Neuron (in vitro differentiated cells): ENCODE data around the gene JMJD8.
A peak's percentile ranks its signal among the peaks of the same experiment; 100 is the strongest.

Experiments used
- H2AFZ ChIP-seq: one replicate; pipeline ENCODE4 v1.6.1; 2013; ENCODE audit warnings: low read depth, mild to moderate bottlenecking, inconsistent platforms, low read length, moderate library complexity
- H3K27me3 ChIP-seq: one replicate; pipeline ENCODE4 v1.6.1; 2013; ENCODE audit warnings: low read length; ENCODE audit not compliant: insufficient read depth
- H3K36me3 ChIP-seq: one replicate; pipeline ENCODE4 v1.6.1; 2013; ENCODE audit warnings: low read length; ENCODE audit not compliant: insufficient read depth
- H3K4me1 ChIP-seq: one replicate; pipeline ENCODE4 v1.6.1; 2013; ENCODE audit warnings: low read length; ENCODE audit not compliant: insufficient read depth
- H3K4me3 ChIP-seq: 2 replicates; pipeline ENCODE4 v1.5.1; 2013; ENCODE audit warnings: mild to moderate bottlenecking, low read length, moderate library complexity
- H3K9me3 ChIP-seq: one replicate; pipeline ENCODE4 v1.6.1; 2013; ENCODE audit warnings: low read length

The JMJD8 gene

DNA sequence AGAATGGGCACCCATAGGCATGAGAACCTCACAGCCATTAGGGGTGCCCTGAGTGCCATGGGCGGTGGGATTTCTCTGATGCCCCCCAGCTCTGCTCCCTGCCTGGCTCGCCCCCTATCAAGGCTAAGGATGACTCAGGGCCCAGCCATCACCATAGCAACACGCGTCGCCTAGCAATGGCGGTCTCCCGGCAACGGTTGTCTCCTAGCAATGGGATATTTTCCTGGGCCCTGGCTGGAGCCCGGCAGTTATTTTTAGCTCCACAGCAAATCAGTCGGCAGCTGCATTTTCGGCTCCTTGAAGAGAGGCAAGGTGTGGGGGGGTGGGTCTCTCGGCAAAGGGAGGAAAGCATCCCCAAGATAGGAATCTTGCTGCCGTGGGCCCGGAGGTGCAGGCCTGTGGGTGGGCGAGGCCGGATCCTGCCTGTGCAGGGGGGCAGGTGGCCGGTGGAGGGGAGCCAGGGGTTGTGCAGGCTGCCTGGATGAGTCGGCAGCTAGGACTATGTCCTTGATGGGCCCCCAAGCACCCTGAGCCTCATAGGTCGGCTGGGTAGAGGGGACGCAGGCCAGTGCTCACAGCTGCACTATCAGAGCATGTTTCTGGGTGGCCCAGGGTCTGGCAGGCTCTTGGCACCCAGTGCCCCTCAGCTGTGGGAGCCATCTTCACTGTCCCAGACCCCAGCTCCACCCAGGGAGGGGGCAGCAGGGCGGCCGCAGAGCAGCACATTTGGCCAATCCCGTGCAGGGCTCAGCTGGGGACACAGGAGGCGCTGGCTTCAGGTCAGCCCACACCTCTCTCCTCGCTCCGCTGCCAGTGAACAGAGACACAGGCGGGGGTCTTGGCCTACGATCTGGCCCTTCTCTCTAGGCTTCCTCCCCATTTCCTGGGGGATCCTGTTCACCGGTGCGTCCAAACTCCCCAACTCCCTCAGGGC, 25.7 kb upstream of the JMJD8 start:
- H3K9me3 ChIP-seq: no peaks in the 10 kb centered on the region
- no peak overlapping the region for H2AFZ ChIP-seq
- H3K4me3 ChIP-seq: peak overlapping the region; percentile 29
- H3K4me1 ChIP-seq: peaks cover 56% of the 10 kb centered on the region
- no peaks in the 10 kb centered on the region for H3K27me3 ChIP-seq
- H3K36me3 ChIP-seq: no peaks in the 10 kb centered on the region

- Histone ChIP-seq H3K4me3 (no peak overlapping the region), H3K27me3 (no peaks in the 10 kb centered on the region), H3K4me1 (peaks cover 57% of the 10 kb centered on the region), H3K9me3 (no peaks in the 10 kb centered on the region), H2AFZ (no peak overlapping the region), H3K36me3 (no peaks in the 10 kb centered on the region)
Observed at GRCh38 chr16:708959-709358, 24.8 kb upstream of the JMJD8 start.

DNA sequence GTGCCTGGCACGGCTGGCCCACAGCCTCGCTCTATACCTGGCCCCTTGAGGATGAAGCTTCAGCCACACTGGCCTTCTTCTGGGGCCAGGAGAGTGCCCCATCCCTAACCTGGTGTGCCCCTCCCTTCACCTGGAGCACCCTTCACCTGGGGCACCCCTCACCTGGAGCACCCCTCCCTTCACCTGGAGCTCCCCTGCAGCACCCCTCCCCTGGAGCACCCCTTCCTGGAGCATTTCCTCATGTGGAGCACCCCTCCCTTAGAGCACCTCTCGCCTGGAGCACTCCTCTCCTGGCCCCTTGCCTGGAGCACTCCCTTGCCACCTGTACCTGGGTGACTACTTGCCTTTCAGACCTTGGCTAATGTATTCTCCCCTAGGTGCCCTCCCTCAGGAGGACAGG, 23.9 kb upstream of the JMJD8 start:
- H3K27me3 ChIP-seq: no peaks in the 10 kb centered on the region

GRCh38 chr16:707062-707538, 23.0 kb upstream of the JMJD8 start:
- Histone ChIP-seq H3K36me3 (no peaks in the 10 kb centered on the region), H2AFZ (no peak overlapping the region), H3K27me3 (no peaks in the 10 kb centered on the region), H3K4me1 (peaks cover 62% of the 10 kb centered on the region), H3K9me3 (no peaks in the 10 kb centered on the region), H3K4me3 (no peak overlapping the region)

More for the DNA sequence above, 23.9 kb upstream of the JMJD8 start:
- Histone ChIP-seq H3K9me3 (no peaks in the 10 kb centered on the region), H2AFZ (no peak overlapping the region), H3K4me1 (peaks cover 62% of the 10 kb centered on the region), H3K4me3 (no peak overlapping the region), H3K36me3 (no peaks in the 10 kb centered on the region)

DNA sequence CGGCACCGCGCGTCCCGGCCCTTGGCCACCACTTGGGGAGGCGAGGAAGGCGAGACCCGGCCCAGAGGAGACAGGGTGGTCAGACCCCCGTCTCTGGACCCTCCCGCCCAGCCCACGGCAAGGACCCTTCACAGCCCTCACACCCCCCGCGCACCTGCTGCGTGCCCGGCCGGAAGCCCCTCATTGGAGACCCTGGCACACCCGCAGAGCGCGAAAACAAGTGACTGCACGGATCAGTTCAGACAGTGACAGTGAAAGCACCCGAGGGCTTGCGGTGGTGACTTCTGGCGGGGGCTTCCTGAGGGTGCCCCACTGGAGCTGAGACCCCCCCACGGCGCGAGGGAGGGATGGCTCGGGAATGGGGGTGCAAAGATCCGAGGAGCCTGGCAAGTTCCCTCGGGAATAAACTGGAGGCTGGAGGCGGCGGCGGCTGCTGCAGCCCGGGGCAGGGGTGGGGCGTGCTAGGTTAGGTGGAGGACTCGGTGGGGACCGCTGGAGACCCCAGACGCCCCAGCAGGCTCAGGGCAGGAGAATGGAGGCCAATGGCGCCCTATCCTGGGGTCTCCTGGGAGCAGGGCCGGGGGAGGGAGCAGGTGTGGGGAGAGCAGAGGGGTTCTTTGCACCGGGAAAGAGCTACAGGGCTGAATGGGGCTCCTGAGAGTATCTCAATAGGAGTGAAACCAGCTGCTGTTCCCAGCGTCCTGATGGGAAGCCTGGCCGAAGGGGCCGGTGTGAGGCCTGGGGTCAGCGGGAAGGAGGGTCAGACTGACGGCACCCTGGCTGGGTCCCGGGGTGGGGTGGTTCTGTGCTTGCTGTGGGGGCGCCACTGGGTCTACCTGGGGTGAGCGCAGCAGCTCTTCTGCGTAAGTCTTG, 22.3 kb upstream of the JMJD8 start:
- Histone ChIP-seq H3K27me3 (no peaks in the 10 kb centered on the region), H3K9me3 (no peaks in the 10 kb centered on the region), H2AFZ (no peak overlapping the region), H3K4me3 (peak overlapping the region; percentile 33), H3K4me1 (peaks cover 59% of the 10 kb centered on the region), H3K36me3 (no peaks in the 10 kb centered on the region)

GRCh38 chr16:705431-706188, 21.5 kb upstream of the JMJD8 start, which contains the start of gene FBXL16:
FBXL16 (minus strand) TSS chr16:705801; CDS start chr16:697405, 8,396 bp downstream.
- Histone ChIP-seq H3K36me3 (no peaks in the 10 kb centered on the region), H3K27me3 (no peaks in the 10 kb centered on the region), H3K4me3 (peak within 1 kb of the TSS; percentile 59), H3K4me1 (peaks cover 58% of the 10 kb centered on the region), H3K9me3 (no peaks in the 10 kb centered on the region), H2AFZ (no peak within 1 kb of the TSS)

- Histone ChIP-seq H3K27me3 (no peaks in the 10 kb centered on the region), H2AFZ (no peak overlapping the region), H3K36me3 (no peaks in the 10 kb centered on the region), H3K4me3 (peak overlapping the region; percentile 59), H3K9me3 (no peaks in the 10 kb centered on the region), H3K4me1 (peaks cover 52% of the 10 kb centered on the region)
Observed at GRCh38 chr16:704552-705380, 20.6 kb upstream of the JMJD8 start.

- Histone ChIP-seq H3K9me3 (no peaks in the 10 kb centered on the region), H3K27me3 (no peaks in the 10 kb centered on the region), H3K4me3 (peak overlapping the region; percentile 59)
Observed at GRCh38 chr16:704047-704446, 19.9 kb upstream of the JMJD8 start.

DNA sequence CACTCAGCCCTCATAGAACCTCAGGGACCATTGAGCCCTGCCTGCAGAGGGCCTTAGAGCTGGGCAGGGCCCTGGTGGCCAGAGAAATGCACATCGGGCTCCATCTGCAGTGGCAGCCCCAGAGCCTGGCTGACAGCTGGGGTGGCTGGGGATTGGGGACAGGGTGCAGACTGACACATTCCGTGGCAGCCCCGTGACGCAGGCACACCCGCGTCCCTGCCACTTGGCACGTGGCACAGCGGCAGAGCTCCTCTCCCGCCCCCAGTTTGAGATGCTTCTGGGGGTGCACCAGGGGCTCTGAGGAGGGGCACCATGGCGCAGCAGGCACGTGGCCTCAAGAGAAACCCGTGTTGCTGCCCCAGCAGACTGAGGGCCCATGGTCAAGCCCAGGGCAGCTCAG, 19.3 kb upstream of the JMJD8 start:
- Histone ChIP-seq H3K27me3 (no peaks in the 10 kb centered on the region), H2AFZ (no peak overlapping the region), H3K36me3 (no peaks in the 10 kb centered on the region), H3K4me1 (peaks cover 39% of the 10 kb centered on the region), H3K4me3 (no peak overlapping the region), H3K9me3 (no peaks in the 10 kb centered on the region)

More at GRCh38 chr16:704047-704446, 19.9 kb upstream of the JMJD8 start:
- Histone ChIP-seq H2AFZ (no peak overlapping the region), H3K4me1 (peaks cover 46% of the 10 kb centered on the region), H3K36me3 (no peaks in the 10 kb centered on the region)

DNA sequence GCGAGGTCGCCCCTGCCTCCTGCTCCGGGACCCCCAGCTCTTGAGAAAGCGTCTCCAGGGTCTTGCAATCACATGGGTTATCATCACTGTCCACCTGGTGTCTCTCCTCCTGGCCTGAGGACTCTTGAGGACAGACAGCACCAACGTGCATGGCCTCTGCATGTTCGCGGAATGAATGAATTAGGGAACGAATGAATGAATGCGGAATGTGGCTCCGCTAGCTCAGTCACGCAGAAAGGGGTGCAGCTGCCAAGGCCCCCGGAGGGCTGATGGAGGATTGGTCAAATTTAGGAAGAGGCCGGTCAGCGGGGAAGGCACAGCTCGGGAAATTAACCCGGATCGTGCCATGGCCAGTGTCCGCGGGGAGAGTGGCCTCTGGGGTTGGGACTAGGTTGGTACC, 18.2 kb upstream of the JMJD8 start:
- no peaks in the 10 kb centered on the region for H3K27me3 ChIP-seq
- H3K4me3 ChIP-seq: no peak overlapping the region

GRCh38 chr16:700684-701584, 16.8 kb upstream of the JMJD8 start:
- no peak overlapping the region for H2AFZ ChIP-seq
- no peaks in the 10 kb centered on the region for H3K9me3 ChIP-seq
- H3K4me3 ChIP-seq: peak overlapping the region; percentile 4
- H3K27me3 ChIP-seq: no peaks in the 10 kb centered on the region
- H3K36me3 ChIP-seq: peaks cover 3% of the 10 kb centered on the region
- peaks cover 24% of the 10 kb centered on the region for H3K4me1 ChIP-seq

More for the DNA sequence above, 18.2 kb upstream of the JMJD8 start:
- Histone ChIP-seq H3K36me3 (no peaks in the 10 kb centered on the region), H3K9me3 (no peaks in the 10 kb centered on the region), H2AFZ (no peak overlapping the region), H3K4me1 (peaks cover 36% of the 10 kb centered on the region)
